OCI-LY3 (cell line): ENCODE data around the gene KCNS3.

Experiments used
- H2AFZ ChIP-seq: fragments of 200-600, 300-600 bp; shearing (Covaris generic); 2 replicates; pipeline ENCODE4 v1.6.0; 2014; ENCODE audit warnings: antibody characterized with exemption, low read depth, low read length
- H3K27ac ChIP-seq: fragments of 200-600, 300-600 bp; sonication (generic); 2 replicates; pipeline ENCODE4 v1.5.1; 2014; ENCODE audit warnings: mild to moderate bottlenecking, low read length, moderate library complexity, mixed read lengths
- H3K27me3 ChIP-seq: fragments of 200-600, 300-600 bp; sonication (generic); 2 replicates; pipeline ENCODE4 v1.6.1; 2014; ENCODE audit warnings: low read depth, low read length, mixed read lengths
- H3K36me3 ChIP-seq: fragments of 200-600, 300-600 bp; sonication (generic); replicated peaks from 2 replicates; pipeline ENCODE3; 2014; ENCODE audit warnings: low read depth, low read length, mixed read lengths
- H3K4me1 ChIP-seq: fragments of 300-600, 200-600 bp; sonication (generic); 2 replicates; pipeline ENCODE4 v1.6.1; 2014; ENCODE audit warnings: low read length, mixed read lengths
- H3K4me2 ChIP-seq: fragments of 200-600, 300-600 bp; sonication (generic); 2 replicates; pipeline ENCODE4 v1.6.1; 2014; ENCODE audit warnings: low read length, mixed read lengths
- H3K4me3 ChIP-seq: fragments of 300-600, 200-600 bp; sonication (generic); 2 replicates; pipeline ENCODE4 v1.5.1; 2014; ENCODE audit warnings: antibody characterized with exemption, mild to moderate bottlenecking, low read length, moderate library complexity
- H3K79me2 ChIP-seq: fragments of 300-600, 200-600 bp; shearing (Covaris generic); 2 replicates; pipeline ENCODE4 v1.6.1; 2014; ENCODE audit warnings: mild to moderate bottlenecking, low read length, mixed read lengths
- H3K9ac ChIP-seq: fragments of 300-600, 200-600 bp; shearing (Covaris generic); 2 replicates; pipeline ENCODE4 v1.6.0; 2014; ENCODE audit warnings: mild to moderate bottlenecking, low read length, moderate library complexity
- H3K9me3 ChIP-seq: fragments of 200-600, 300-600 bp; shearing (Covaris generic); 2 replicates; pipeline ENCODE4 v1.6.1; 2014; ENCODE audit warnings: low read length, mixed read lengths; ENCODE audit not compliant: insufficient read depth
- H4K20me1 ChIP-seq: fragments of 200-600, 300-600 bp; sonication (generic); 2 replicates; pipeline ENCODE4 v1.6.1; 2016; ENCODE audit warnings: low read length, mixed read lengths; ENCODE audit not compliant: insufficient read depth
- EZH2phosphoT487 ChIP-seq: fragments of 200-600 bp; shearing (Covaris generic); IDR thresholded peaks from 2 replicates; pipeline ENCODE4 v1.6.1; 2018; ENCODE audit warnings: antibody characterized with exemption, mixed run types, low read depth
- TF ChIP-seq, protein P1 (sequence below): fragments of 200-600, 300-600 bp; sonication (generic); IDR thresholded peaks from 2 replicates; pipeline ENCODE4 v1.5.1; 2014; ENCODE audit warnings: antibody characterized with exemption, low read length, low read depth

Gene KCNS3

DNA sequence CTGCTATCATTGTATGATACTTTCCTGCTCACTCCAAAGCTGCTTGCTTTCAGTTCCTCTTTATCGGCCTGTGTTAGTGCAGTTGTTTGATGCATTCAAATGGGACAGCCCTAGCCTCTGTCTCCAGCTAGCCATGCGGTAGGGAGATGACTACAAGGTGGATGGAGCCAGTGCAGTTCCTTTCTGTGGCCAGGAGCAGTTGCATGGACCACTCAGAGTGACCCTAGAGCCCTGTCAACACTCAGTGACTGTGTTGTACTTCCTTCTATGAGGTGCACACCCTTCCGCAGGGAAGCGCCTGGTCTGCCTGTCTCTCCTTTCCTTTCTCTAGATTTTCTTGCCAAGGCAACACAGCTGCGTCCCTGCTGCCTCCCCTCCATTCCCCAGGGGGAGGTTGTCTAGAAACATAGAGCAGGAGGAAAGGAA is 33.8 kb downstream of the KCNS3 start:
- H3K9ac ChIP-seq: no peak overlapping the region
- no peaks in the 10 kb centered on the region for H3K9me3 ChIP-seq
- H3K36me3 ChIP-seq: no peaks in the 10 kb centered on the region
- peaks cover 7% of the 10 kb centered on the region for H3K4me1 ChIP-seq
- H4K20me1 ChIP-seq: no peaks in the 10 kb centered on the region
- 0 out of 2 replicates have a peak overlapping the region, but pooled peaks have one; percentile 12 for H3K4me2 ChIP-seq
- no peak for TF ChIP-seq EZH2phosphoT487
- TF ChIP-seq, protein P1, sequence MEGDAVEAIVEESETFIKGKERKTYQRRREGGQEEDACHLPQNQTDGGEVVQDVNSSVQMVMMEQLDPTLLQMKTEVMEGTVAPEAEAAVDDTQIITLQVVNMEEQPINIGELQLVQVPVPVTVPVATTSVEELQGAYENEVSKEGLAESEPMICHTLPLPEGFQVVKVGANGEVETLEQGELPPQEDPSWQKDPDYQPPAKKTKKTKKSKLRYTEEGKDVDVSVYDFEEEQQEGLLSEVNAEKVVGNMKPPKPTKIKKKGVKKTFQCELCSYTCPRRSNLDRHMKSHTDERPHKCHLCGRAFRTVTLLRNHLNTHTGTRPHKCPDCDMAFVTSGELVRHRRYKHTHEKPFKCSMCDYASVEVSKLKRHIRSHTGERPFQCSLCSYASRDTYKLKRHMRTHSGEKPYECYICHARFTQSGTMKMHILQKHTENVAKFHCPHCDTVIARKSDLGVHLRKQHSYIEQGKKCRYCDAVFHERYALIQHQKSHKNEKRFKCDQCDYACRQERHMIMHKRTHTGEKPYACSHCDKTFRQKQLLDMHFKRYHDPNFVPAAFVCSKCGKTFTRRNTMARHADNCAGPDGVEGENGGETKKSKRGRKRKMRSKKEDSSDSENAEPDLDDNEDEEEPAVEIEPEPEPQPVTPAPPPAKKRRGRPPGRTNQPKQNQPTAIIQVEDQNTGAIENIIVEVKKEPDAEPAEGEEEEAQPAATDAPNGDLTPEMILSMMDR: no peak
- no peak overlapping the region for H3K27ac ChIP-seq
- no peak overlapping the region for H3K4me3 ChIP-seq
- peaks cover 11% of the 10 kb centered on the region for H3K27me3 ChIP-seq
- no peaks in the 10 kb centered on the region for H3K79me2 ChIP-seq
- no peak overlapping the region for H2AFZ ChIP-seq

DNA sequence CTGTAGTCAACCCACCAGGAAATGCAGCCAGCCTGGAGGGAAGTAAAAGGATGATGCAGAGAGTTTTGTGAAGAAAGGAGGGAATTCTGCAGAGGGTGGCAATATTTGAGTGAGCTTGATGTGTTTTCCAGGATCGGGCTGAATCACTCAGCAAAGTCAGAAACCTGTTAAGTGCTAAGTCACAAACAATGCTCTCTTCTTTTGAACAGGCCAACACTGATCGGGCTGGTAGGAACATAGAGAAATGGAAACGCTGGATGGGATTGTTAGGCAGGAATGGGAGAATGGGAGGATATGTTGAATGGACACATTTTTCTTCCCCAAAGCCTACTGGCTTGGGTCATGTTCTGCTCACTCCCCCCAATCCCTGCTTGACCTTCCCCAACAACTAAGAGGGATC is 36.6 kb downstream of the KCNS3 start:
- Histone ChIP-seq H3K4me3 (no peak overlapping the region), H3K4me1 (peaks cover 7% of the 10 kb centered on the region), H3K4me2 (no peak overlapping the region), H3K79me2 (no peaks in the 10 kb centered on the region), H3K27me3 (peaks cover 11% of the 10 kb centered on the region), H3K36me3 (no peaks in the 10 kb centered on the region), H4K20me1 (no peaks in the 10 kb centered on the region), H2AFZ (no peak overlapping the region), H3K9ac (no peak overlapping the region), H3K9me3 (no peaks in the 10 kb centered on the region), H3K27ac (no peak overlapping the region)
- TF ChIP-seq EZH2phosphoT487: no peak
- TF ChIP-seq, protein P1: no peak

DNA sequence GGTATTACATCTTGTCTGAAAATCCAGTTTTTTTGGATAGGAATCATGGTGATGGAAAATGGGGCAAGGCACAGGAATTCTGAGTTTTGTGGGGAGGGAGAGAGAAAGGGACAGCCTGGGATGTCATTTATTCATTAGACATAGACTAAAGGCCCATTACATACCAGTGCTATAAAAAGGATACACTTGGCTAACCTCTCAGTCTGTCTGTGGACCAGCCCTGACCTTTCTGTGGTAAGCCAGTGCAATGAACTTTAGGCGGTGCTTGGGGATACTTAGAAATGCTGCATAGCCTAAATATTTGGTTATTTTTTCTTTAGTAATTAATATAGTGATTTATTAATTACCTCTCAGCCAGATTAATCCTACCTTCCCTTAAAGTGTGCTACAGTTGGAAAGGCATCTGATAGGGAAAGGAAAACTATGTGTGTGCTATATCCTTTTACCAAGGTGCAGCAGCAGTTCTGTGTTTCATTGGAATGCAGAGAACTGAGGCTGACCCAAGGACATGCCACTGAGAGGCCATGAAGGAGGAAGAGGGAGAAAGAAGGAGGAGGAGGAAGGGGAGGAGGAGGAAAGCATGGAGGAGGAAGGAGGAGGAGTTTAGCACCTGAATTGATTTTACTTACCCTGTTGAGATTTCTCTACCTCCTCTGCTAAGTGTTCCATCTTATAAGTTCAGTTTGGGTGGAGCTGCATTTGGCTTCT is 37.5 kb downstream of the KCNS3 start:
- Histone ChIP-seq H3K4me1 (peaks cover 7% of the 10 kb centered on the region), H3K79me2 (no peaks in the 10 kb centered on the region), H3K27me3 (peaks cover 10% of the 10 kb centered on the region), H3K36me3 (no peaks in the 10 kb centered on the region), H4K20me1 (no peaks in the 10 kb centered on the region), H2AFZ (no peak overlapping the region), H3K9ac (no peak overlapping the region), H3K27ac (no peak overlapping the region), H3K4me2 (no peak overlapping the region), H3K4me3 (no peak overlapping the region), H3K9me3 (no peaks in the 10 kb centered on the region)
- TF ChIP-seq, protein P1: no peak
- TF ChIP-seq EZH2phosphoT487: no peak

DNA sequence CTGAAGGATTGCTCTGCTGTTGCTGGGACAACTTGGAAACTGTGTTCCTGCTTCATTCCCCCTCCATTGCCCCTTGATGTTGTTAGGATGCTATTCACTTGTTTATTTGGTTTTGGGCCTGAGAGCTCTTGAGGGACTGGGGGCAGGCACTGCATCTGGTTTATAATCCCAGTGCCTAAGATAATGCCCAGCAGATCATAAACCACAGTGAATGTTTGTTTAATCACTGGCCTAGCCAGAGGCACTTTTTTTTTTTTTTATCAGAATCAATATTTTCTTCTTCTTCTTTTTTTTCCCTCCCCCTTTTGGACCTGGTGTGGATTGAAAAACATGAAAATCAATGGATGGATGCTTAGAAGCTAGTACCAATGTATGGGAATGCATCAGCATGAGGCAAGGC is 38.1 kb downstream of the KCNS3 start:
- Histone ChIP-seq H3K4me2 (no peak overlapping the region), H3K9ac (no peak overlapping the region), H3K27me3 (peaks cover 6% of the 10 kb centered on the region; the same call in 1 of the 2 replicates), H3K4me3 (no peak overlapping the region), H3K79me2 (no peaks in the 10 kb centered on the region), H4K20me1 (no peaks in the 10 kb centered on the region), H3K9me3 (no peaks in the 10 kb centered on the region), H3K27ac (no peak overlapping the region), H3K36me3 (no peaks in the 10 kb centered on the region), H3K4me1 (peaks cover 7% of the 10 kb centered on the region), H2AFZ (no peak overlapping the region)
- TF ChIP-seq, protein P1: no peak
- no peak for TF ChIP-seq EZH2phosphoT487
